NCI-H226 (cell line): ENCODE results near the gene ACOX2.

ENCODE experiments used
- DNase-seq: peaks from one replicate; pipeline ENCODE4 v3.0.0-alpha.2; 2015

The ACOX2 gene

GRCh38 chr3:58497097-58497496, 39.9 kb downstream of the ACOX2 start:
- DNase-seq: no peak

- no peak for DNase-seq
Observed at GRCh38 chr3:58496206-58496857, 40.7 kb downstream of the ACOX2 start.

- no peak for DNase-seq
Observed at GRCh38 chr3:58495101-58495500, 41.9 kb downstream of the ACOX2 start.

- DNase-seq: no peak
Observed at GRCh38 chr3:58494107-58494506, 42.9 kb downstream of the ACOX2 start.

- no peak for DNase-seq
Observed at GRCh38 chr3:58492494-58492905, 44.5 kb downstream of the ACOX2 start.

GRCh38 chr3:58491506-58492402, 45.2 kb downstream of the ACOX2 start, which contains the start of gene KCTD6:
Gene KCTD6, plus strand, starts transcription at chr3:58492096. Its CDS starts 6,660 bp downstream, at chr3:58498756.
- DNase-seq: peak; percentile 89

- no peak for DNase-seq
Observed at GRCh38 chr3:58490860-58491501, 46.0 kb downstream of the ACOX2 start.

GRCh38 chr3:58488967-58489366, 48.0 kb downstream of the ACOX2 start:
- DNase-seq: no peak

GRCh38 chr3:58487140-58487886, 49.7 kb downstream of the ACOX2 start:
- DNase-seq: peak; percentile 29

GRCh38 chr3:58485801-58486435, 51.1 kb downstream of the ACOX2 start:
- DNase-seq: no peak

- no peak for DNase-seq
Observed at GRCh38 chr3:58484722-58485069, 52.3 kb downstream of the ACOX2 start.

GRCh38 chr3:58484045-58484721, 52.8 kb downstream of the ACOX2 start:
- DNase-seq: no peak

- no peak for DNase-seq
Observed at GRCh38 chr3:58482917-58483636, 53.9 kb downstream of the ACOX2 start.

- DNase-seq: no peak
Observed at GRCh38 chr3:58480309-58480708, 56.7 kb downstream of the ACOX2 start.

- DNase-seq: no peak
Observed at GRCh38 chr3:58478781-58479180, 58.2 kb downstream of the ACOX2 start.

GRCh38 chr3:58474967-58475578, 61.9 kb downstream of the ACOX2 start:
- DNase-seq: no peak

- no peak for DNase-seq
Observed at GRCh38 chr3:58474348-58474911, 62.6 kb downstream of the ACOX2 start.

GRCh38 chr3:58473275-58473674, 63.7 kb downstream of the ACOX2 start:
- DNase-seq: no peak

GRCh38 chr3:58471025-58471887, 65.7 kb downstream of the ACOX2 start:
- peak; percentile 90 for DNase-seq
